ENCODE measurements around the gene DNPH1.

DNA sequence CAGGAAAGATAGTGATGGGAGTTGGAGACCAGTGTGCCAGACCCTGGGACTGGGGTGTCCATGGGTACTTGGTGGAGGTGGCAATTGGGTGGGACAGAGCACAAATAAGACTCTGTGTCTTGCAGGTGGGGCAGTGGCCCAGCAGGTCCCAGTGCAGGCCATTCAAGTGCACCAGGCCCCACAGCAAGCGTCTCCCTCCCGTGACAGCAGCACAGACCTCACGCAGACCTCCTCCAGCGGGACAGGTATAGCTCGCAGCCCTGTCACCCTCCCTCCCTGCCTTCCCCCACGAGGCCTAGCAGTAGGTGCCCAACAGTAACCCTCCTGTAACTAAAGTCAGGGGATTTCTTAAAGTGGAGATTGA lies 52.9 kb downstream of the DNPH1 start:
- TF ChIP-seq, protein P1, sequence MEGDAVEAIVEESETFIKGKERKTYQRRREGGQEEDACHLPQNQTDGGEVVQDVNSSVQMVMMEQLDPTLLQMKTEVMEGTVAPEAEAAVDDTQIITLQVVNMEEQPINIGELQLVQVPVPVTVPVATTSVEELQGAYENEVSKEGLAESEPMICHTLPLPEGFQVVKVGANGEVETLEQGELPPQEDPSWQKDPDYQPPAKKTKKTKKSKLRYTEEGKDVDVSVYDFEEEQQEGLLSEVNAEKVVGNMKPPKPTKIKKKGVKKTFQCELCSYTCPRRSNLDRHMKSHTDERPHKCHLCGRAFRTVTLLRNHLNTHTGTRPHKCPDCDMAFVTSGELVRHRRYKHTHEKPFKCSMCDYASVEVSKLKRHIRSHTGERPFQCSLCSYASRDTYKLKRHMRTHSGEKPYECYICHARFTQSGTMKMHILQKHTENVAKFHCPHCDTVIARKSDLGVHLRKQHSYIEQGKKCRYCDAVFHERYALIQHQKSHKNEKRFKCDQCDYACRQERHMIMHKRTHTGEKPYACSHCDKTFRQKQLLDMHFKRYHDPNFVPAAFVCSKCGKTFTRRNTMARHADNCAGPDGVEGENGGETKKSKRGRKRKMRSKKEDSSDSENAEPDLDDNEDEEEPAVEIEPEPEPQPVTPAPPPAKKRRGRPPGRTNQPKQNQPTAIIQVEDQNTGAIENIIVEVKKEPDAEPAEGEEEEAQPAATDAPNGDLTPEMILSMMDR (tag by site-specific recombination; IDR thresholded peaks at IDR 0.05), result no peak
- TF ChIP-seq ZNF18 (tag by site-specific recombination; IDR thresholded peaks at IDR 0.05), result no peak
- no peak for TF ChIP-seq ZBTB26 (tag by site-specific recombination; optimal IDR thresholded peaks at IDR 0.05)
- TF ChIP-seq, protein P2, sequence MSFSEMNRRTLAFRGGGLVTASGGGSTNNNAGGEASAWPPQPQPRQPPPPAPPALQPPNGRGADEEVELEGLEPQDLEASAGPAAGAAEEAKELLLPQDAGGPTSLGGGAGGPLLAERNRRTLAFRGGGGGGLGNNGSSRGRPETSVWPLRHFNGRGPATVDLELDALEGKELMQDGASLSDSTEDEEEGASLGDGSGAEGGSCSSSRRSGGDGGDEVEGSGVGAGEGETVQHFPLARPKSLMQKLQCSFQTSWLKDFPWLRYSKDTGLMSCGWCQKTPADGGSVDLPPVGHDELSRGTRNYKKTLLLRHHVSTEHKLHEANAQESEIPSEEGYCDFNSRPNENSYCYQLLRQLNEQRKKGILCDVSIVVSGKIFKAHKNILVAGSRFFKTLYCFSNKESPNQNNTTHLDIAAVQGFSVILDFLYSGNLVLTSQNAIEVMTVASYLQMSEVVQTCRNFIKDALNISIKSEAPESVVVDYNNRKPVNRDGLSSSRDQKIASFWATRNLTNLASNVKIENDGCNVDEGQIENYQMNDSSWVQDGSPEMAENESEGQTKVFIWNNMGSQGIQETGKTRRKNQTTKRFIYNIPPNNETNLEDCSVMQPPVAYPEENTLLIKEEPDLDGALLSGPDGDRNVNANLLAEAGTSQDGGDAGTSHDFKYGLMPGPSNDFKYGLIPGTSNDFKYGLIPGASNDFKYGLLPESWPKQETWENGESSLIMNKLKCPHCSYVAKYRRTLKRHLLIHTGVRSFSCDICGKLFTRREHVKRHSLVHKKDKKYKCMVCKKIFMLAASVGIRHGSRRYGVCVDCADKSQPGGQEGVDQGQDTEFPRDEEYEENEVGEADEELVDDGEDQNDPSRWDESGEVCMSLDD (tag by site-specific recombination; IDR thresholded peaks at IDR 0.05), result no peak
- TF ChIP-seq ZNF239 (tag by site-specific recombination; IDR thresholded peaks at IDR 0.05), result no peak
- no peak for TF ChIP-seq ZNF521 (tag by site-specific recombination; IDR thresholded peaks at IDR 0.05)
- no peak for TF ChIP-seq ZNF670 (tag by site-specific recombination; IDR thresholded peaks at IDR 0.05; ENCODE audit: low read depth)
- TF ChIP-seq, protein P3, sequence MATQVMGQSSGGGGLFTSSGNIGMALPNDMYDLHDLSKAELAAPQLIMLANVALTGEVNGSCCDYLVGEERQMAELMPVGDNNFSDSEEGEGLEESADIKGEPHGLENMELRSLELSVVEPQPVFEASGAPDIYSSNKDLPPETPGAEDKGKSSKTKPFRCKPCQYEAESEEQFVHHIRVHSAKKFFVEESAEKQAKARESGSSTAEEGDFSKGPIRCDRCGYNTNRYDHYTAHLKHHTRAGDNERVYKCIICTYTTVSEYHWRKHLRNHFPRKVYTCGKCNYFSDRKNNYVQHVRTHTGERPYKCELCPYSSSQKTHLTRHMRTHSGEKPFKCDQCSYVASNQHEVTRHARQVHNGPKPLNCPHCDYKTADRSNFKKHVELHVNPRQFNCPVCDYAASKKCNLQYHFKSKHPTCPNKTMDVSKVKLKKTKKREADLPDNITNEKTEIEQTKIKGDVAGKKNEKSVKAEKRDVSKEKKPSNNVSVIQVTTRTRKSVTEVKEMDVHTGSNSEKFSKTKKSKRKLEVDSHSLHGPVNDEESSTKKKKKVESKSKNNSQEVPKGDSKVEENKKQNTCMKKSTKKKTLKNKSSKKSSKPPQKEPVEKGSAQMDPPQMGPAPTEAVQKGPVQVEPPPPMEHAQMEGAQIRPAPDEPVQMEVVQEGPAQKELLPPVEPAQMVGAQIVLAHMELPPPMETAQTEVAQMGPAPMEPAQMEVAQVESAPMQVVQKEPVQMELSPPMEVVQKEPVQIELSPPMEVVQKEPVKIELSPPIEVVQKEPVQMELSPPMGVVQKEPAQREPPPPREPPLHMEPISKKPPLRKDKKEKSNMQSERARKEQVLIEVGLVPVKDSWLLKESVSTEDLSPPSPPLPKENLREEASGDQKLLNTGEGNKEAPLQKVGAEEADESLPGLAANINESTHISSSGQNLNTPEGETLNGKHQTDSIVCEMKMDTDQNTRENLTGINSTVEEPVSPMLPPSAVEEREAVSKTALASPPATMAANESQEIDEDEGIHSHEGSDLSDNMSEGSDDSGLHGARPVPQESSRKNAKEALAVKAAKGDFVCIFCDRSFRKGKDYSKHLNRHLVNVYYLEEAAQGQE (tag by site-specific recombination; IDR thresholded peaks at IDR 0.05), result no peak
- TF ChIP-seq, protein P4, sequence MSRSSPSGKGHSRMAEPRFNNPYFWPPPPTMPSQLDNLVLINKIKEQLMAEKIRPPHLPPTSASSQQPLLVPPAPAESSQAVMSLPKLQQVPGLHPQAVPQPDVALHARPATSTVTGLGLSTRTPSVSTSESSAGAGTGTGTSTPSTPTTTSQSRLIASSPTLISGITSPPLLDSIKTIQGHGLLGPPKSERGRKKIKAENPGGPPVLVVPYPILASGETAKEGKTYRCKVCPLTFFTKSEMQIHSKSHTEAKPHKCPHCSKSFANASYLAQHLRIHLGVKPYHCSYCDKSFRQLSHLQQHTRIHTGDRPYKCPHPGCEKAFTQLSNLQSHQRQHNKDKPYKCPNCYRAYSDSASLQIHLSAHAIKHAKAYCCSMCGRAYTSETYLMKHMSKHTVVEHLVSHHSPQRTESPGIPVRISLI (tag by site-specific recombination; IDR thresholded peaks at IDR 0.05), result no peak
- no peak for TF ChIP-seq ZNF302 (tag by site-specific recombination; IDR thresholded peaks at IDR 0.05; ENCODE audit: low read depth)
- TF ChIP-seq ZNF24 (tag by site-specific recombination; IDR thresholded peaks at IDR 0.05), result no peak
- TF ChIP-seq TRIM28 (IDR thresholded peaks at IDR 0.05; ENCODE audit: borderline replicate concordance, low read length), result no peak

Data from HEK293 (cell line).